GM23338 (cell line): ENCODE measurements around the gene ALG9.

Source experiments
- EZH2 ChIP-seq: fragments of 200-600 bp; sonication (generic); IDR thresholded peaks from one replicate; pipeline ENCODE4 v1.8.0; 2017; ENCODE audit warnings: antibody characterized with exemption, mild to moderate bottlenecking, low read depth; ENCODE audit not compliant: unreplicated experiment
- NANOG ChIP-seq: IDR thresholded peaks from 2 replicates; pipeline ENCODE4 v1.6.1; 2016; ENCODE audit warnings: antibody characterized with exemption, borderline replicate concordance
- POLR2AphosphoS5 ChIP-seq: IDR thresholded peaks from 2 replicates; pipeline ENCODE4 v1.6.1; 2016; ENCODE audit warnings: antibody characterized with exemption, low read depth
- TF ChIP-seq, protein P1 (sequence below), 2 experiments: fragments of 200-600 bp in 1 of 2; sonication (generic) in 1 of 2; conservative IDR thresholded peaks; 2 replicates each; pipeline versions ENCODE4 v1.5.1 to v1.6.1; 2016 to 2017; ENCODE audit warnings: antibody characterized with exemption in 2 of 2, low read depth in 2 of 2, mild to moderate bottlenecking in 2 of 2, moderate library complexity in 1 of 2

DNA sequence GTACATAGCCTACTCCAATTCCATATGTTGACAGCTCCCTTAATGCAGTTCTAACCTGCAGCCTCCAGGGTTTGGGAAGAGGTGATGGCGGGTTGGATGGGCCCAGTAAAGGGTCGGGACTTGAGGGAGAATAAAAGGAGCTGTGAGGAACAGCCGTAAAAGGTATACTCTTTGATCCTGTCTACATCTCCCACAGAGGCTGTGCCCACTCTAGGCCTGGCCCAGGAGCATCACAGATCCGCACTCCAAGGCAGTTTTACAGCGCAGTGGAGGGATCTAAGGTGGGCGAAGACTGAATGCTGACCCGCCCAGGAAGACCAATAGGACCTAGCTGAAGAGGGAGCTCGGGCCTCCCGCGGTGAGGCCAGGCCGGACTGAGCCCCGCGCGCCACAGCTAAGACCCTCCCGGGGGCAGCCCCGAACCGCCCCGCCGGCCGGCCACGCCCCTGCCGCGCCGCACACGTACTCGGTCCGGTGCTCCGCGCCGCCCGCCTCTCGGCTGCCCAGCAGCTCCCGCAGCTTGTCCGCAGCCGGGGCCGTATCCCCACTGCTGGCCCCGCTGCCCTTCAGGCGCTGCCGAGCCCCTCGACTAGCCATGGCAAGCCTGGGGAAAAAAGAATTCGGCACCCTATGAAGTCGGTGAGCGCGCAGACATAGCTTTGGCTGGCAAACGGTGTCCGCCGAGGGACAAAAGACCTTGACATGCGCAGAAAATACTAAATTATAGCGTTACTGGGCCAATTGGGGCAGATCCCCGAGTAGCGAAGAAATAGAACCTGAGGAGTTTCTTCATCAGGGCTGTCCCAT is at the start of gene ALG9:
- TF ChIP-seq EZH2 (no peak), POLR2AphosphoS5 (0 out of 2 replicates have a peak, but pooled peaks have one; percentile 54), NANOG (no peak)
- TF ChIP-seq, protein P1, sequence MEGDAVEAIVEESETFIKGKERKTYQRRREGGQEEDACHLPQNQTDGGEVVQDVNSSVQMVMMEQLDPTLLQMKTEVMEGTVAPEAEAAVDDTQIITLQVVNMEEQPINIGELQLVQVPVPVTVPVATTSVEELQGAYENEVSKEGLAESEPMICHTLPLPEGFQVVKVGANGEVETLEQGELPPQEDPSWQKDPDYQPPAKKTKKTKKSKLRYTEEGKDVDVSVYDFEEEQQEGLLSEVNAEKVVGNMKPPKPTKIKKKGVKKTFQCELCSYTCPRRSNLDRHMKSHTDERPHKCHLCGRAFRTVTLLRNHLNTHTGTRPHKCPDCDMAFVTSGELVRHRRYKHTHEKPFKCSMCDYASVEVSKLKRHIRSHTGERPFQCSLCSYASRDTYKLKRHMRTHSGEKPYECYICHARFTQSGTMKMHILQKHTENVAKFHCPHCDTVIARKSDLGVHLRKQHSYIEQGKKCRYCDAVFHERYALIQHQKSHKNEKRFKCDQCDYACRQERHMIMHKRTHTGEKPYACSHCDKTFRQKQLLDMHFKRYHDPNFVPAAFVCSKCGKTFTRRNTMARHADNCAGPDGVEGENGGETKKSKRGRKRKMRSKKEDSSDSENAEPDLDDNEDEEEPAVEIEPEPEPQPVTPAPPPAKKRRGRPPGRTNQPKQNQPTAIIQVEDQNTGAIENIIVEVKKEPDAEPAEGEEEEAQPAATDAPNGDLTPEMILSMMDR (conservative IDR thresholded peaks at IDR 0.05; ENCODE audit: low read depth in 2 of 2) = peak; percentile 4 to 56; a peak in 2 of 4 replicates
